Measurements from ENCODE around the gene DOCK1.

DOCK1 gene

GRCh38 chr10:127337801-127338200, 432.6 kb downstream of the DOCK1 start:
- Histone ChIP-seq H3K4me1 (ENCODE audit: control insufficient read depth, insufficient read depth, low read length) (no peaks in the 10 kb centered on the region), H3K9ac (ENCODE audit: low read length) (no peak overlapping the region), H3K27me3 (ENCODE audit: control insufficient read depth, insufficient read depth, low read length) (no peaks in the 10 kb centered on the region), H3K9me3 (ENCODE audit: control insufficient read depth, low read length) (no peaks in the 10 kb centered on the region), H3K36me3 (ENCODE audit: control insufficient read depth, insufficient read depth, low read length) (no peaks in the 10 kb centered on the region), H3K4me3 (ENCODE audit: low read length) (no peak overlapping the region)

- Histone ChIP-seq H3K9me3 (ENCODE audit: control insufficient read depth, low read length) (no peaks in the 10 kb centered on the region), H3K9ac (ENCODE audit: low read length) (no peak overlapping the region), H3K36me3 (ENCODE audit: control insufficient read depth, insufficient read depth, low read length) (no peaks in the 10 kb centered on the region), H3K4me1 (ENCODE audit: control insufficient read depth, insufficient read depth, low read length) (no peaks in the 10 kb centered on the region), H3K4me3 (ENCODE audit: low read length) (no peak overlapping the region), H3K27me3 (ENCODE audit: control insufficient read depth, insufficient read depth, low read length) (no peaks in the 10 kb centered on the region)
These were observed 433.3 kb downstream of the DOCK1 start for GRCh38 chr10:127338399-127339110.

- Histone ChIP-seq H3K4me3 (ENCODE audit: low read length) (no peak overlapping the region), H3K27me3 (ENCODE audit: control insufficient read depth, insufficient read depth, low read length) (no peaks in the 10 kb centered on the region), H3K9me3 (ENCODE audit: control insufficient read depth, low read length) (no peaks in the 10 kb centered on the region), H3K36me3 (ENCODE audit: control insufficient read depth, insufficient read depth, low read length) (no peaks in the 10 kb centered on the region), H3K9ac (ENCODE audit: low read length) (no peak overlapping the region), H3K4me1 (ENCODE audit: control insufficient read depth, insufficient read depth, low read length) (no peaks in the 10 kb centered on the region)
These were observed 438.6 kb downstream of the DOCK1 start for GRCh38 chr10:127343821-127344220.

- H3K27me3 ChIP-seq (ENCODE audit: control insufficient read depth, insufficient read depth, low read length): no peaks in the 10 kb centered on the region
- no peaks in the 10 kb centered on the region for H3K9me3 ChIP-seq (ENCODE audit: control insufficient read depth, low read length)
- H3K4me1 ChIP-seq (ENCODE audit: control insufficient read depth, insufficient read depth, low read length): no peaks in the 10 kb centered on the region
- H3K4me3 ChIP-seq (ENCODE audit: low read length): no peak overlapping the region
- no peak overlapping the region for H3K9ac ChIP-seq (ENCODE audit: low read length)
- no peaks in the 10 kb centered on the region for H3K36me3 ChIP-seq (ENCODE audit: control insufficient read depth, insufficient read depth, low read length)
These were observed 439.1 kb downstream of the DOCK1 start for GRCh38 chr10:127344346-127344745.

- H3K9ac ChIP-seq (ENCODE audit: low read length): no peak overlapping the region
- H3K4me1 ChIP-seq (ENCODE audit: control insufficient read depth, insufficient read depth, low read length): no peaks in the 10 kb centered on the region
- H3K4me3 ChIP-seq (ENCODE audit: low read length): no peak overlapping the region
- no peaks in the 10 kb centered on the region for H3K36me3 ChIP-seq (ENCODE audit: control insufficient read depth, insufficient read depth, low read length)
- no peaks in the 10 kb centered on the region for H3K9me3 ChIP-seq (ENCODE audit: control insufficient read depth, low read length)
- H3K27me3 ChIP-seq (ENCODE audit: control insufficient read depth, insufficient read depth, low read length): no peaks in the 10 kb centered on the region
These were observed 440.2 kb downstream of the DOCK1 start for GRCh38 chr10:127345231-127345965.

- H3K36me3 ChIP-seq (ENCODE audit: control insufficient read depth, insufficient read depth, low read length): no peaks in the 10 kb centered on the region
- no peaks in the 10 kb centered on the region for H3K9me3 ChIP-seq (ENCODE audit: control insufficient read depth, low read length)
- no peak overlapping the region for H3K4me3 ChIP-seq (ENCODE audit: low read length)
- H3K9ac ChIP-seq (ENCODE audit: low read length): no peak overlapping the region
- H3K4me1 ChIP-seq (ENCODE audit: control insufficient read depth, insufficient read depth, low read length): no peaks in the 10 kb centered on the region
- no peaks in the 10 kb centered on the region for H3K27me3 ChIP-seq (ENCODE audit: control insufficient read depth, insufficient read depth, low read length)
These were observed 441.4 kb downstream of the DOCK1 start for GRCh38 chr10:127346604-127347003.

GRCh38 chr10:127347202-127347959, 442.2 kb downstream of the DOCK1 start:
- no peaks in the 10 kb centered on the region for H3K4me1 ChIP-seq (ENCODE audit: control insufficient read depth, insufficient read depth, low read length)

GRCh38 chr10:127349737-127350136, 444.5 kb downstream of the DOCK1 start:
- Histone ChIP-seq H3K9ac (ENCODE audit: low read length) (no peak overlapping the region), H3K4me1 (ENCODE audit: control insufficient read depth, insufficient read depth, low read length) (no peaks in the 10 kb centered on the region), H3K36me3 (ENCODE audit: control insufficient read depth, insufficient read depth, low read length) (no peaks in the 10 kb centered on the region), H3K27me3 (ENCODE audit: control insufficient read depth, insufficient read depth, low read length) (no peaks in the 10 kb centered on the region), H3K4me3 (ENCODE audit: low read length) (no peak overlapping the region), H3K9me3 (ENCODE audit: control insufficient read depth, low read length) (no peaks in the 10 kb centered on the region)

More at GRCh38 chr10:127347202-127347959, 442.2 kb downstream of the DOCK1 start:
- H3K4me3 ChIP-seq (ENCODE audit: low read length): no peak overlapping the region
- no peak overlapping the region for H3K9ac ChIP-seq (ENCODE audit: low read length)
- H3K27me3 ChIP-seq (ENCODE audit: control insufficient read depth, insufficient read depth, low read length): no peaks in the 10 kb centered on the region
- no peaks in the 10 kb centered on the region for H3K9me3 ChIP-seq (ENCODE audit: control insufficient read depth, low read length)
- no peaks in the 10 kb centered on the region for H3K36me3 ChIP-seq (ENCODE audit: control insufficient read depth, insufficient read depth, low read length)

- H3K4me1 ChIP-seq (ENCODE audit: control insufficient read depth, insufficient read depth, low read length): no peaks in the 10 kb centered on the region
- no peaks in the 10 kb centered on the region for H3K9me3 ChIP-seq (ENCODE audit: control insufficient read depth, low read length)
- no peaks in the 10 kb centered on the region for H3K27me3 ChIP-seq (ENCODE audit: control insufficient read depth, insufficient read depth, low read length)
- H3K9ac ChIP-seq (ENCODE audit: low read length): no peak overlapping the region
- no peak overlapping the region for H3K4me3 ChIP-seq (ENCODE audit: low read length)
- H3K36me3 ChIP-seq (ENCODE audit: control insufficient read depth, insufficient read depth, low read length): no peaks in the 10 kb centered on the region
These were observed 446.3 kb downstream of the DOCK1 start for GRCh38 chr10:127351542-127351941.

GRCh38 chr10:127353544-127353943, 448.3 kb downstream of the DOCK1 start:
- H3K9me3 ChIP-seq (ENCODE audit: control insufficient read depth, low read length): no peaks in the 10 kb centered on the region
- H3K27me3 ChIP-seq (ENCODE audit: control insufficient read depth, insufficient read depth, low read length): no peaks in the 10 kb centered on the region
- no peak overlapping the region for H3K4me3 ChIP-seq (ENCODE audit: low read length)
- no peaks in the 10 kb centered on the region for H3K36me3 ChIP-seq (ENCODE audit: control insufficient read depth, insufficient read depth, low read length)
- H3K9ac ChIP-seq (ENCODE audit: low read length): no peak overlapping the region
- no peaks in the 10 kb centered on the region for H3K4me1 ChIP-seq (ENCODE audit: control insufficient read depth, insufficient read depth, low read length)

- Histone ChIP-seq H3K4me1 (ENCODE audit: control insufficient read depth, insufficient read depth, low read length) (no peaks in the 10 kb centered on the region), H3K27me3 (ENCODE audit: control insufficient read depth, insufficient read depth, low read length) (no peaks in the 10 kb centered on the region), H3K4me3 (ENCODE audit: low read length) (no peak overlapping the region), H3K9me3 (ENCODE audit: control insufficient read depth, low read length) (no peaks in the 10 kb centered on the region), H3K36me3 (ENCODE audit: control insufficient read depth, insufficient read depth, low read length) (no peaks in the 10 kb centered on the region), H3K9ac (ENCODE audit: low read length) (no peak overlapping the region)
These were observed 449.0 kb downstream of the DOCK1 start for GRCh38 chr10:127354255-127354654.

- H3K27me3 ChIP-seq (ENCODE audit: control insufficient read depth, insufficient read depth, low read length): no peaks in the 10 kb centered on the region
- no peaks in the 10 kb centered on the region for H3K4me1 ChIP-seq (ENCODE audit: control insufficient read depth, insufficient read depth, low read length)
- no peaks in the 10 kb centered on the region for H3K36me3 ChIP-seq (ENCODE audit: control insufficient read depth, insufficient read depth, low read length)
- H3K9me3 ChIP-seq (ENCODE audit: control insufficient read depth, low read length): no peaks in the 10 kb centered on the region
- no peak overlapping the region for H3K9ac ChIP-seq (ENCODE audit: low read length)
- no peak overlapping the region for H3K4me3 ChIP-seq (ENCODE audit: low read length)
These were observed 449.8 kb downstream of the DOCK1 start for GRCh38 chr10:127354992-127355391.
